H1 (cell line): ENCODE results near the gene BEST1. TPM values are rescaled to one million over a fixed set of nuclear protein-coding genes. Genes with fewer than 3 reads are reported as not detected.
A peak's percentile ranks its signal among the peaks of the same experiment; 100 is the strongest.

Experiments
- CTCF ChIA-PET: fragments of 300-600 bp; sonication (Branson Sonifier 250); formaldehyde crosslinking; loops from one replicate; lab custom pipeline; 2021; ENCODE audit not compliant: partially characterized antibody; lab: Charles Lee
- POLR2A ChIA-PET: fragments of 300-600 bp; sonication (Branson Sonifier 250); formaldehyde crosslinking; loops from one replicate; lab custom pipeline; 2021; ENCODE audit warnings: inconsistent platforms; ENCODE audit not compliant: partially characterized antibody; lab: Charles Lee
- DNase-seq, 2 experiments: peaks; one replicate each; pipeline versions ENCODE4 v3.0.0 to v3.0.0-alpha.2; 2010 to 2022; ENCODE audit warnings: low spot score in 2 of 2, low read depth in 1 of 2, mixed read lengths in 1 of 2
- FAIRE-seq: peaks from 2 replicates; lab custom pipeline; 2011; peaks lifted over from hg19 to GRCh38; lab: Jason Lieb, UNC
- H2AFZ ChIP-seq: 2 replicates; pipeline ENCODE4 v1.8.1; 2012; ENCODE audit warnings: low read length, inconsistent platforms
- H2AK5ac ChIP-seq: 2 replicates; pipeline ENCODE4 v1.6.1; 2013; ENCODE audit warnings: low read depth, low read length
- H2BK120ac ChIP-seq: replicated peaks from 2 replicates; pipeline ENCODE3; 2013; ENCODE audit warnings: low read depth, low read length, inconsistent platforms
- H2BK12ac ChIP-seq: 2 replicates; pipeline ENCODE4 v1.6.1; 2013; ENCODE audit warnings: low read depth, low read length
- H2BK15ac ChIP-seq: 2 replicates; pipeline ENCODE4 v1.6.1; 2013; ENCODE audit warnings: low read length
- H2BK20ac ChIP-seq: 2 replicates; pipeline ENCODE4 v1.6.1; 2013; ENCODE audit warnings: low read length
- H2BK5ac ChIP-seq: 2 replicates; pipeline ENCODE4 v1.6.1; 2013; ENCODE audit warnings: low read depth, low read length
- H3K14ac ChIP-seq: 2 replicates; pipeline ENCODE4 v1.6.1; 2013; ENCODE audit warnings: inconsistent platforms; ENCODE audit not compliant: insufficient read length
- H3K18ac ChIP-seq: 2 replicates; pipeline ENCODE4 v1.6.1; 2013; ENCODE audit warnings: low read length; ENCODE audit errors: extremely low read depth
- H3K23ac ChIP-seq: 2 replicates; pipeline ENCODE4 v1.6.1; 2013; ENCODE audit warnings: inconsistent platforms; ENCODE audit not compliant: insufficient read length
- H3K23me2 ChIP-seq: 2 replicates; pipeline ENCODE4 v1.6.1; 2013; ENCODE audit warnings: low read depth, low read length
- H3K27ac ChIP-seq: 2 replicates; pipeline ENCODE4 v1.6.1; 2011; ENCODE audit warnings: low read depth, low read length, inconsistent platforms
- H3K27me3 ChIP-seq, 4 experiments: replicated peaks in 1 of 4; 1 replicate in 1 of 4; 2 replicates in 3 of 4; pipeline versions ENCODE4 v1.6.1 to v1.8.1; 2011 to 2013; ENCODE audit warnings: low read length in 3 of 4, mild to moderate bottlenecking in 3 of 4, inconsistent platforms in 2 of 4, mixed read lengths in 2 of 4, moderate library complexity in 1 of 4; ENCODE audit not compliant: control insufficient read depth in 3 of 4, insufficient read depth in 3 of 4; ENCODE audit errors: extremely low read depth in 1 of 4
- H3K36me3 ChIP-seq, 4 experiments: 2 replicates each; pipeline versions ENCODE4 v1.6.1 to v1.8.1; 2011 to 2013; ENCODE audit warnings: mild to moderate bottlenecking in 4 of 4, low read length in 3 of 4, moderate library complexity in 2 of 4, control low read depth in 1 of 4, inconsistent platforms in 1 of 4; ENCODE audit not compliant: insufficient read depth in 4 of 4, control insufficient read depth in 2 of 4
- H3K4ac ChIP-seq: replicated peaks from 2 replicates; pipeline ENCODE3; 2013; ENCODE audit warnings: low read length, low read depth, mixed read lengths, inconsistent platforms; ENCODE audit not compliant: insufficient read length
- H3K4me1 ChIP-seq, 4 experiments: replicated peaks in 1 of 4; 1 replicate in 1 of 4; 2 replicates in 3 of 4; pipeline versions ENCODE4 v1.6.1 to v1.8.1; 2011 to 2013; ENCODE audit warnings: low read length in 3 of 4, inconsistent platforms in 2 of 4, mixed read lengths in 1 of 4; ENCODE audit not compliant: insufficient read depth in 4 of 4, control insufficient read depth in 3 of 4
- H3K4me2 ChIP-seq, 2 experiments: 2 replicates each; pipeline versions ENCODE4 v1.6.1 to v1.8.1; 2011 to 2013; ENCODE audit warnings: low read depth in 2 of 2, low read length in 2 of 2, control low read depth in 1 of 2, inconsistent platforms in 1 of 2, mild to moderate bottlenecking in 1 of 2; ENCODE audit not compliant: insufficient read depth in 1 of 2
- H3K4me3 ChIP-seq, 4 experiments: fragments of 200-600, 300-600 bp in 1 of 4; sonication (generic), shearing (Covaris generic), sonication (Bioruptor Twin) in 1 of 4; 2 replicates each; pipeline versions ENCODE4 v1.5.1 to v1.8.1; 2011 to 2016; ENCODE audit warnings: low read length in 4 of 4, low read depth in 3 of 4, control low read depth in 2 of 4, inconsistent platforms in 2 of 4, mild to moderate bottlenecking in 2 of 4, mixed read lengths in 1 of 4, moderate library complexity in 1 of 4; ENCODE audit not compliant: insufficient read depth in 2 of 4; ENCODE audit errors: extremely low read depth in 1 of 4
- H3K56ac ChIP-seq: replicated peaks from 2 replicates; pipeline ENCODE3; 2013; ENCODE audit warnings: low read depth, mild to moderate bottlenecking, mixed read lengths, low read length, inconsistent platforms; ENCODE audit not compliant: insufficient read length
- H3K79me1 ChIP-seq: 2 replicates; pipeline ENCODE4 v1.6.1; 2013; ENCODE audit warnings: low read depth, low read length, control low read depth
- H3K79me2 ChIP-seq, 2 experiments: 2 replicates each; pipeline versions ENCODE4 v1.6.1 to v1.8.1; 2012 to 2013; ENCODE audit warnings: low read length in 2 of 2, mild to moderate bottlenecking in 2 of 2, inconsistent platforms in 1 of 2; ENCODE audit not compliant: insufficient read depth in 2 of 2, control insufficient read depth in 1 of 2
- H3K9ac ChIP-seq, 4 experiments: replicated peaks in 1 of 4; 1 replicate in 1 of 4; 2 replicates in 3 of 4; pipeline versions ENCODE4 v1.6.1 to v1.8.1; 2011 to 2013; ENCODE audit warnings: low read depth in 3 of 4, low read length in 3 of 4, control low read depth in 2 of 4, mild to moderate bottlenecking in 2 of 4, moderate library complexity in 2 of 4, inconsistent platforms in 1 of 4; ENCODE audit errors: extremely low read depth in 1 of 4
- H3K9me3 ChIP-seq, 2 experiments: 2 replicates each; pipeline versions ENCODE4 v1.6.1 to v1.8.1; 2012 to 2013; ENCODE audit warnings: mild to moderate bottlenecking in 2 of 2, moderate library complexity in 2 of 2, control low read depth in 1 of 2, inconsistent platforms in 1 of 2, low read depth in 1 of 2, low read length in 1 of 2, mixed read lengths in 1 of 2; ENCODE audit not compliant: insufficient read depth in 2 of 2
- H4K20me1 ChIP-seq, 2 experiments: replicated peaks in 1 of 2; 2 replicates each; pipeline versions ENCODE3 to v1.8.1; 2011 to 2013; ENCODE audit warnings: inconsistent platforms in 2 of 2, low read length in 2 of 2, mild to moderate bottlenecking in 1 of 2; ENCODE audit not compliant: insufficient read depth in 2 of 2, control insufficient read depth in 1 of 2
- H4K5ac ChIP-seq: 2 replicates; pipeline ENCODE4 v1.6.1; 2013; ENCODE audit warnings: low read length, low read depth, mixed read lengths, inconsistent platforms; ENCODE audit not compliant: insufficient read length
- H4K8ac ChIP-seq: 2 replicates; pipeline ENCODE4 v1.8.0; 2013; ENCODE audit warnings: mild to moderate bottlenecking, moderate library complexity, low read length, inconsistent platforms; ENCODE audit not compliant: insufficient read depth; ENCODE audit errors: extremely low read depth
- H4K91ac ChIP-seq: replicated peaks from 2 replicates; pipeline ENCODE3; 2013; ENCODE audit warnings: low read length, mixed read lengths, inconsistent platforms; ENCODE audit not compliant: insufficient read length
- ATF2 ChIP-seq: IDR thresholded peaks from 2 replicates; pipeline ENCODE4 v1.6.1; 2012; ENCODE audit warnings: low read length, inconsistent platforms
- BACH1 ChIP-seq: IDR thresholded peaks from 2 replicates; pipeline ENCODE4 v1.6.1; 2012; ENCODE audit warnings: low read length, improper control_type of control experiment
- CBX8 ChIP-seq: fragments of 300-800, 300-1000 bp; sonication (generic); IDR thresholded peaks from 2 replicates; pipeline ENCODE4 v1.7.1; 2016; ENCODE audit warnings: low read depth, low read length, borderline replicate concordance
- TAF1 ChIP-seq: IDR thresholded peaks from 2 replicates; pipeline ENCODE4 v1.6.1; 2011; ENCODE audit warnings: mild to moderate bottlenecking, low read depth, low read length
- TCF12 ChIP-seq: IDR thresholded peaks from 2 replicates; pipeline ENCODE4 v1.6.1; 2011; ENCODE audit warnings: low read depth, mild to moderate bottlenecking, low read length
- WGBS, 2 experiments: shearing (Covaris generic) in 1 of 2; methylation state at CpG; one replicate each; pipeline versions ENCODE4 v1.1.6 to v1.1.7; 2013 to 2015; ENCODE audit warnings: low lambda C conversion rate in 2 of 2, mixed read lengths in 2 of 2, inconsistent platforms in 1 of 2, low coverage in 1 of 2, missing lambda C conversion rate in 1 of 2; ENCODE audit not compliant: insufficient replicate concordance in 2 of 2, insufficient coverage in 1 of 2, insufficient read length in 1 of 2; ENCODE audit errors: extremely low coverage in 1 of 2, missing lambda C conversion rate in 1 of 2; 5-methylcytosine and 5-hydroxymethylcytosine counted together
- polyA plus RNA-seq, 7 experiments: library from polyadenylated mRNA; depleted of rRNA in 3 of 7; stranded (reverse) in 5 of 7; unstranded in 2 of 7; fragments of >200 nt in 5 of 7; fragments of 200-250 nt in 2 of 7; gene quantifications; 1 replicate in 5 of 7; 2 replicates in 1 of 7; 4 replicates in 1 of 7; pipeline versions ENCODE4 v1.2.1 to v1.2.3, GENCODE V29; 2011 to 2013; ENCODE audit warnings: missing spikeins in 2 of 7, mixed read lengths in 2 of 7
- total RNA-seq: library from RNA; stranded (reverse); fragmentation: NEBNext Ultra II Directional; extraction: Animal tissue kit (Norgen Biotek cat#: 25700); gene quantifications from 2 replicates; pipeline ENCODE4 v1.2.1, GENCODE V29; 2021

BEST1 gene
- total and polyA plus RNA-seq, 2 of the 8 experiments (the other 6 are each of a cell fraction or from before 2014, with no cell fraction given) = 0.22 to 0.62 TPM

- CTCF ChIA-PET = interaction anchor here (0.6 to 23.2 kb wide), 20 partner anchors 8 to 316 kb away, joined by 3 to 658 read pairs (median 8); partner anchors contain the start of genes BEST1 and RAB3IL1
- no peaks in the 10 kb centered on the region for H3K79me2 ChIP-seq
- H3K9ac ChIP-seq = peak overlapping the region in 1 of 4 experiments; percentile 39; a peak in 2 of 7 replicates
- H2BK15ac ChIP-seq = peak overlapping the region; percentile 73; the same call in 1 of the 2 replicates
- peak overlapping the region; percentile 97 for H3K4ac ChIP-seq
- POLR2A ChIA-PET = interaction anchor here (0.7 to 15.5 kb wide), 9 partner anchors 12 to 107 kb away, joined by 3 to 137 read pairs (median 4); partner anchors contain the start of genes BEST1, FADS3 and FTH1
- no peaks in the 10 kb centered on the region for H3K23me2 ChIP-seq
- H3K4me1 ChIP-seq = peaks cover 0 to 31% (median 19%) of the 10 kb centered on the region in 4 experiments; a peak in 6 of 7 replicates
- H2BK5ac ChIP-seq = peak overlapping the region; percentile 86; the same call in 1 of the 2 replicates
- no peak overlapping the region for H2BK120ac ChIP-seq
- H2BK20ac ChIP-seq = no peak overlapping the region
- no peak overlapping the region for H3K56ac ChIP-seq
- H4K91ac ChIP-seq = peak overlapping the region; percentile 97
- WGBS, 2 experiments = 30% methylated on average over 17 of the region's 19 CpGs; no CpG with 5 or more reads in 1 of the 2 experiments
- peak overlapping the region; percentile 4 for H4K5ac ChIP-seq
- no peaks in the 10 kb centered on the region for H4K20me1 ChIP-seq
- peak overlapping the region; percentile 72 for H3K18ac ChIP-seq
- peak in 1 of 2 experiments; percentile 90 for DNase-seq
- no peak overlapping the region for H3K14ac ChIP-seq
- no peaks in the 10 kb centered on the region for H3K79me1 ChIP-seq
- no peak overlapping the region for H2AK5ac ChIP-seq
- H3K9me3 ChIP-seq = no peaks in the 10 kb centered on the region
- no peak overlapping the region for H2BK12ac ChIP-seq
- no peak overlapping the region for H3K23ac ChIP-seq
- peak overlapping the region; percentile 98 for H2AFZ ChIP-seq
- H4K8ac ChIP-seq = peak overlapping the region; percentile 87
- no peaks in the 10 kb centered on the region for H3K27me3 ChIP-seq
- H3K27ac ChIP-seq = no peak overlapping the region
- peak overlapping the region; percentile 27 to 77; a peak in 3 of 4 replicates for H3K4me2 ChIP-seq
- no peaks in the 10 kb centered on the region for H3K36me3 ChIP-seq
- peak overlapping the region in 2 of 4 experiments; percentile 26 to 51; a peak in 4 of 8 replicates for H3K4me3 ChIP-seq
- FAIRE-seq = no peak
- TF ChIP-seq TAF1 = 0 out of 2 replicates have a peak, but pooled peaks have one; percentile 33
- TF ChIP-seq CBX8 = no peak
- TF ChIP-seq TCF12 = no peak
- TF ChIP-seq BACH1 = no peak
- no peak for TF ChIP-seq ATF2
Measured at GRCh38 chr11:61904539-61905048, 45.6 kb upstream of the BEST1 start.
